ENCODE measurements around the gene LEPROT.
A peak's percentile ranks its signal among the peaks of the same experiment; 100 is the strongest.

The LEPROT gene

DNA sequence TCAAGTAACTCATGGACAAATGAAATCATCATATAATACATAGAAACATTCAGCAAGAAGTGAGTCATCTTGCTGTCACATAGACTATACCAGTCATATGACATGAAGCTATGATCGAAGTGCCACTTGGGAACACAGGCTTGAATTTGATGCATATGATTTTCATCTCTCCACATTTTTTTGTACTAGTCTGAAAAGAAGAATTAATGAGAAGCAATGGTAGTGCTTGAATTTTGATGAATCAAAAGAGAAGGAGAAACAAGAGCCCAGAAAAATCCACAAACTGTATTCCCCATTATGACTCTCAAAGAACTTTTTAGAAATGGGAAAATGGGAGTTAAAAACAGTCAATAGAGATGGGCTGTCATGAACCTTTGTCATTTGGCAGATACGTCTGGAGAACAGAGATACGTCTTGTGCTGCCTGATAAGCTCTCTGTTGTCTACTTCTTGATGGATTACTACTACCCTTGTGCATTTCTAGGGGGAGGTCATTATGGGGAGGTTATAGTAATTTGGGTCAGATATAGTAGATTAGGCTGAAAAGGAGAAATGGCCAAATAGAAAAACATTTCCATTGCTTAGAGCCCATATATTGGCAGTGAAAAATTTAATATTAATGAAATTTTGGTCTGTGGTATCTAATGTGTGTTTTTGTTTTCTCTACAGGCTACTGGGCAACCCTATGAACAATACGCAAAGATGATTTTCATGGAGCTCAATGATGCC lies 8.0 kb upstream of the LEPROT start:
- no peak for DNase-seq (ENCODE audit: low read depth in 2 of 2)

DNA sequence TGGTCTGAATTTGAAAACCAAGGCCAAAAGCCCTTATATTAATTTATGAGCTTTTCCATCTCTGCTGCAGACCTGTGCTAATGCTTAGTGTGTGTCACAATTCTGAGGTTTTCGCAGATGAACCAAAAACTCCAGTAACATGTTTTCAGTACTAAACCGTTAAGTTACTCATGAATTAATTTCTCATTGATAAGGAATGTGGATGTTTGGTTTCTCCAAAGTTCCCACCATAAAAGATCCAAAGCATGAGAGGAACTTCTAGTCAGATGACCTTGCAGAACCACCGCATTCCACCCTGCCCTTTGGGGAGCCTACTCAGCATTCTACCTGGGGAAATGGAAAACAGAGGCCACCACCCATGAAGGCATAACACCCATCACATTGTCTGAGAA lies 7.5 kb upstream of the LEPROT start:
- DNase-seq (ENCODE audit: low read depth in 2 of 2), result no peak

DNA sequence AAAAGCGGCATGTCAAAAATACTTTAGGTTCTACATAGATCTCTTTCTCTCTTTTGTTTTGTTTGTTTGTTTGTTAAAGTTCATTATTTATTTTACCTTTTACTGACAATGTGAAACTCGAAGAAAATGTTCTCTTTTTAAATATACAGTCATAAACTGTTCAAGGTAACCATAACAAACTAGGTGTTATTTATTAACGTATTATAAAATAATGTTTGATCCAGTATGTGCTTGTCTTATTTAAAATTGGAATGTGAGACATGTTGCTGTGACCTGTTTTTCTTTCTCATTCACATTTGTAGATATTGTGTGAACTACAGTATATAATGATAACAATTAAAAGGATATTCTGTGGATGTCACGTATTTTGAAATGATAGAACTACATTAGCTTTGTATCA lies 5.9 kb upstream of the LEPROT start:
- no peak for DNase-seq (ENCODE audit: low read depth in 2 of 2)

DNA sequence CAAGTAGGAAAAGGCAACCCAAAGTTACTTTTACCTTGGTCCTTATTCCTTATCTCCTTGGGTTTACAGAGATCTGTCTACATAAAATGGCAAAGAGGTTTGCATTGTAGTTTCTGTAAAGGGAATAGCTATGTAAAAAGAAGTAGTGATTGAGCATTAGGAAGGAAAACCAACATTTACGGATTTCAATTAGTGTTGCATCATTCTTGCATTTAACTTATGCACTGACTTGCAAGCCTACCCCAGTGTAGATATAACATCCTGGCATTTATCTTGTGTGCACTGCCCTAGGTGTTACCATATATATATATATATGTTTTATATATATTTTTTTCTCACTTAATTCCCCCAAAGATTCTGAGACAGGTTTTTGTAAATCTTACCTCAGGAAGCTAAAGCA lies 3.7 kb upstream of the LEPROT start:
- DNase-seq (ENCODE audit: low read depth in 2 of 2), result no peak

DNA sequence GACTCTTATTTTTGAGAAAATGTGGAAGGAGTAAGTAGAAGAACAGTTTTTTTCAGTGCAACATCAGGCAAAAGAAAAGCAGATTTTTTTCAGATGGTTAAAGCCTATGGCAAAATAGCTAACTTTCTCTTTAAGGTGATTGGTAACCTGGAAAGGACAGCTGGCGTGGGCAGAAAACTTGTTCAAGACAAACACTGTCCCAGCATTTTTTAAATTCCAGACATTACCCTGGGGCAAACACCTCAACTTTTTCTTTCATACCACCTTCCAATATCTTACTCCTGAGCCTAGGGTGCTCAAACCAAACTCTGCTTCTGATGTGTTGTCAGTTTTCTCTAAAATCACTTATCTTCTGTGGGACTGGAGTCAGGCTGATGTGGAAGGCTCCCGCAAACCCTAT lies 2.7 kb upstream of the LEPROT start:
- no peak for DNase-seq (ENCODE audit: low read depth in 2 of 2)

DNA sequence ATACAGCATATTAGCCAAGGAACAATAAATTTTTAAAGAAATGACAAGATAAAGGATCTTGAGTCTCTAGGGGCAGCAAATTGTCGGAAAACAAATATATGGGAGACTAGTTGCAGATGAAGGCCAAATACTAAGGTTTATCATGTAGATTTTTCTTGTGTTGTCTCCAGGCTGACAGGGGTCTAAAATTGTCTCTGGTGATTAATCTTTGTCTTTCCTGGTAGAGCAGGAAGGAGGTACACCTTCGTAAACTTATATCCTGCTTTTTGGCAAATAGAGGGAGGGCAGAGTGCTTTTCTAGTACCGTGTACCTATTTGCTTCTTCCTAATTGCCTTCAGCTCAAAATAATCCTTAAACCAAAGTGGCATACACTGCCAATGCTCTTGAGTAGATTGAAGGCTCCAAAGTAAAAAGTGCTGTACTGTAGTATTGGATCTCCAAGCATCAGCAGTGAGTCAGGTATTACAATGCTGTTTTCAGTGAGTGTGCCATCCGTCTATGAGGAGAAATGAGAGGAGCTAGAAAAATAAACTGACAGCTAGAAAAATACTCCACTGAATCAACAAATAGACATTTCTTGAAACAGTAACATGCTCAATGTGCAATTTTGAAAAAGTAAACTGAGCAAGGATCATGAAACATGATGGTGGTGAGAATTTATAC lies 1.8 kb upstream of the LEPROT start:
- DNase-seq (ENCODE audit: low read depth in 2 of 2), result no peak

DNA sequence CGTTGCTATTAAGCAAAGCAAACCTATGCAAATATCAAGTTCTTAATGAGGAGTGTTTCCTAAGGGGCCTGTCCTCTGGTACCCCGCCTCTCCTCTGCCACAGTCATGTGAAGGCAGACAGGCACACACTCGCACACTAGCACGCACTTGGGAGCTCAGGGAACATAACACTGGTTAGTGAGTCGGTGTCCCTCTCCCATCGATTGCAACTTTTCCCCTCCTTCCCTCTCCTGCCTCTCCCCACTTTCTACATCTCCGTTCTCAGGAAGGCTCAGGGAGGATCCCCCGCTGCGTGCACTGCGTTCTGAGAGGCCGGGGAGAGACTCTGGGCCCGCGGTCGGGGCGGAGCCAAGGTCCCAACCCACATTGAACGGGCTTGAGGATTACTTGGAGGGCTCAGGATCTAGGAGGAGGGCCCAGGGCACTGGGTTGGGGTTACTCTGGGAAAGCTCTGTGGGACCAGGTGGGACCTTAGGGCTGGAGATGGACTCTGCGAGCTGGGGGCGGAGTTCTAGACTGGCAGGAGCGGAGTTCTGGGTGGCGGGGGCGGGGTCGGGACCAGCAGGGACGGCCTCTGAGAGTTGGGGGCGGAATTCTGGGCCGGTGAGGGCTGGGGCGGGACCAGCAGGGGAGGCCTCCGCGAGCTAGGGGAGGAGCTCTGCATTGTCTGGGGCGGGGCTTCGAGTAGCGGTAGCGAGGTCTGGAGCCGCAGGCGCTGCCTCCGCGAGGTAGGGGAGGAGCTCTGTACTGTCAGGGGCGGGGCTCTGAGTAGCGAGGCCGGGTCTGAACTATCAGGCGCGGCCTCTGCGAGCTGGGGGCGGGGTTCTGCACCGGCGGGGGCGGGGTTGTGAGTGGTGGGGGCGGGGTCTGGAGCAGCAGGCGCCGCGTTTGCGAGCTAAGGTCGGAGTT lies 533 bp upstream of the LEPROT start:
- DNase-seq (ENCODE audit: low read depth in 2 of 2), result peak; percentile 94 to 98

DNA sequence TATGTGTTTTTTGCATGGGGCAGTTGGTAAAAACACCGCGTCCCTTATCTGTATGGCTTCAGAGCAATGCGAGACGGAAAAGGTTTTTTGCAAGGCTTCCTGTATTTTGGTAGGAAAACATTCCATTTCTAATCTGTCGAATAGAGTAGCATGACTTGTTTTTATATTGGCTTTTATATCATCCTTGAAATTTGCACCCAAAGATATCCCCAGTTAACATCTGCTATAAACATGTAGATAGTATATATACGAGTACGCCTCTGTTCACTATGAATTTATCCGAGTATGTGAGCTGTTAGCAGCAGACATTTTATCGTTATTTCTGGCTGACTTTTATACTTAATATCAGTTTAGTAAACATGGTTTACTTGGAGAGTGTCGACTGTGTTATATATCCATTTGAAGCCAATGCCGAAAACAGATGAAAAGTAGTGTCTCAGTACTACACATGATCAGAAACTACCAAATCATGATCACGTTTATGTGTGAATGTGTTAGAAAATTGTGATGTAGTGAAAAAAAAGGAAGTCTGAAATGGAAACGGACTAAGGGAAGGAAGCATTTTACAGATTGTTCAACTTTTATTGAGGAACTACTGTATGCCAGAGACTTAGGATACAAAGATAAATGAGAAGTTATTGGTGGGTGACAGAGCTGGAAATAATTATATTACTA lies 1.0 kb downstream of the LEPROT start:
- DNase-seq (ENCODE audit: low read depth in 2 of 2), result no peak

DNA sequence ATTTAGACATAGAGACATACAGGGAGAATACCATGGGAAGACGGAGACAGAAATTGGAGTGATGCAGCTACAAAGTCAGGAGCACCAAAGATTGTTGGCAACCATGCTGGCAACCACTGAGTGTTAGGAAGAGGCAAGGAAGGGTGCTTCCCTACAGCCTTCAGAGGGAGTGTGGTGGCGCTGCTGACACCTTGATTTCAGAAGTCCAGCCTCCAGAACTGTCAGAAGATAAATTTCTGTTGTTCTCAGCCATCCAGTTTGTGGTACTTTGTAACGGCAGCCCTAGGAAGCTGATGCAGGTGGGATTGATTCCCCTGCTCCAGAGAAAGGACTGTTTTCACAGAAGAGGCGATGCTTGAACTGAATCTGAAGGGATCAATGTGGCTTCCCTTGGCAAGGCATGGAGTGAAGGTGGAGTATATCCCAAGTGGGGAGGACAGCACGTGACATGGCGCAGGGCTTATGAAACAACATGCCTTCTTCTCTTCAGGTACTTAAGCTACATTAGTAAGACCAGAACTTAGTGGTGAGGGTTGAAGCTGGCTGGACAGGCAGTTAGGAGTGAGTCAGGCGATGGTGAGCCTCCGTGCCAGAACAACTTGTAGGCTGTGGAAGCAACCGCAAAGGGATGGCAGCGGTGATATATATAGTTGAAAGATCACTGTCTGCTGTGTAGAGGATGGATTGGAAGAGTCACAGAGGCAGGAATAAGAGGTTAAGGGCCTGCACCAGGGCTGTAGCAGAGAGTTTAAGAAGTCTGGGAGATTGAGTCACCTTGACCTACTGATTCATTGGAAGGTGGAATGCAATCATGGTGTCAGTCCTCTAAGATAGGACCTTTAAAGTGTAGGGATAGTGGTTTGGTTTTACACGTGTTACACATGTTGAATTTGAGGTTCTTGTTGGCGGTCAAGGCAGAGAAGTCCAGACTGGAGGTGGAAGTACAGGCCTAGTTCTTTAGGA lies 2.1 kb downstream of the LEPROT start:
- no peak for DNase-seq (ENCODE audit: low read depth in 2 of 2)

DNA sequence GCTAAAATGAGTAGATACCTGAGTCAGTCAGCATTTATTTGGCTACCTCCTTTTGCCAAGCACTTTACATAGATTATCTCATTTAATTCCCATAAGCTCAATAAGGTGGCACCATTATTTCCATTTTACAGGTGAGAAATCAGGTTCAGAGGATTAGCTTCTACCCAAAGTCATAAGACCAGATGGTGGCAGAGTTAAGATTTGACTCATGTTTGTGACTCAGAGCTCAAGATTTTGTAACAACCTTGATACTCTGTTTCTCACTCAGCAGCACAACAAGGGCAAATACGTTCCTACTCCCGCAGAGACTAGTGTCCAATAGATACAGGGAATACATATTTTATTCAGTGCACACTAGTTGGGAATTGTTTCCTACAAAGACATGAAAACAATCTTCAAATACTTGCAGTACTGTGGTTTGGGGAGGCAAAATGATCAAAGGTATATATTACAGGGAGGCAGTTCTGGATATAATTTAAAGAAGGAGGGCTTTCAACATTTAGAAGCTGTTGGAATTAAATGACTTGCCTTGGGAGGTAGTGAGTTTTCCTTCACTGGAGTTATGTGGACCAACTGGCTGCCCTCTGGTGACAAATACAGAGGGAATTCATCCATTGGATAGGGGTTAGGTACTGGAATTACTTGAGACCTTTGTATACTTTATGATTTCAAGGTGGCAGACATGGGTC lies 3.6 kb downstream of the LEPROT start:
- no peak for DNase-seq (ENCODE audit: low read depth in 2 of 2)

DNA sequence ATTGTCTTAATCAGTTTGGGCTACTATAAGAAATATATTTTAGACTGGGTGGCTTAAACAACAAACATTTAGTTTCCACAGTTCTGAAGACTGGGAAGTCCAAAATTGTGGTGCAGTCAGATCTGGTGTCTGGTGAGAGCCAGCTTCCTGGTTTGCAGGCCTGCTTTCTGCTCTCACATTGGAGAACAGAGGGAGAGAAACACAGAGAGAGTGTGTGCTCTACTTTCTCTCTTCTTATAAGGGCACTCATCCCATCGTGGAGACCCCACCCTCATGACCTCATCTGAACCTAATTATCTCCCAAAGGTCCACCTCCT lies 4.1 kb downstream of the LEPROT start:
- no peak for DNase-seq (ENCODE audit: low read depth in 2 of 2)

DNA sequence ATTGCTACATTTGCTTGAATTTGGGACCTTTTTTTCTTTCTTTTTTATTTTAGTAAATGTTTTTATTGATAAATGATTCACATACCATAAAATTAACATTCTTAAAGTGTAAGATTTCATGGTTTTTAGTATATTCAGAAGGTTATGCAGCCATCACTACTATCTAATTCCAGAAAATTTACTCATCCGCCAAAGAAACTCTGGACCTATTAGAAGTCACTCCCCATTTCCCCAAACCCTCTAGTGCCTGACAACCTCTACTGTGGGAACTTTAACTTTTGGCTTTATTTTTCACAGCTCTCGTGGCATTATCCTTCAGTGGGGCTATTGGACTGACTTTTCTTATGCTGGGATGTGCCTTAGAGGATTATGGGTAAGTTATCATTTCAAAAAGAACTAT lies 4.5 kb downstream of the LEPROT start:
- no peak for DNase-seq (ENCODE audit: low read depth in 2 of 2)

DNA sequence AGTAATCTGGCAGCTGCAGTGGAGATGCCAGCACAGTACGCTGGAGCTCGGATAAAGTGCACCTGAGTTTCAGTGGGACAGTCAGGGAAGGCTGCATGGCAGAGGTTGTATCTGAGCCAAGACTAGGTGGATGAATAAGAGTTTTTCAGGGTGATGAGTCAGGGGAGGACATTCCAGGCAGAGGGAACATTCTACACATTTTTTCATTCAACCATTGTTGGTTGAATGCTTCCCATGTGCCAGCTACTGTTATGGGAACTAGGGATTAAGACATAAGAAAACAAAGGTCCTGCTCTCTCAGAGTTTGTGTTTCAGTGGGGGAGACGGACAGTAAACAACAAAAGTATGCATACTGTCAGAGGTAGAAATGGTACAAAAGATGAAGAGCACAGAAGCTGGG lies 5.2 kb downstream of the LEPROT start:
- DNase-seq (ENCODE audit: low read depth in 2 of 2), result no peak

DNA sequence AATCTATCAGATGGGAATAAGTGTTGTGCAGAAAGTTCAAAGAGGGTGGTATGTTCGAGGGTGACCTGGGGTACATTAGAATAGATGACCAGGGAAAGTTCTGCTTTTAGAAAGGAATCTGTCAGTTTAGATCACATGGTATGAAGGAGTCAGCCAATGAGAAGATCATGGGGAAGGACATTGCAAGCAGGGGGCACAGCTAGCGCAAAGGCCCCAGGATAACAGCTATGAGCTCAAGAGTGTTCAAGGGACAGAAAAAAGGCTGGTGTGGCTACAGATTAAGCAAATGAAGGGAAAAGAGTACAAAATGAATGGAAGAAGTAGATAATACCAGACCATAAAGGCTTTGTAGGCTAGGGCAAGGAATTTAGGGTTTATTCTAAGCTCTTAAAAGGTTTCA lies 8.6 kb downstream of the LEPROT start:
- no peak for DNase-seq (ENCODE audit: low read depth in 2 of 2)

DNA sequence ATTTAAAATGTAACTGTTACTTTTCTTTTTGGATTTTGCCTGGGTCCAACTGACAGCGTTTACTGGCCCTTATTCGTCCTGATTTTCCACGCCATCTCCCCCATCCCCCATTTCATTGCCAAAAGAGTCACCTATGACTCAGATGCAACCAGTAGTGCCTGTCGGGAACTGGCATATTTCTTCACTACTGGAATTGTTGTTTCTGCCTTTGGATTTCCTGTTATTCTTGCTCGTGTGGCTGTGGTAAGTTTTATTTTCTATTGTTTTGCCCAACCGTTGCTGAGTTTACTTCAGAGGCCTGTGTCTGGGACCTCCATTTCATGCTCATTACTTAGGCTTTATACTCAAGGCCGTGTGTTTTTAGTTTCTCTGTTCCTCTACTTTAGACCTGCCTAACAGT lies 9.3 kb downstream of the LEPROT start:
- DNase-seq (ENCODE audit: low read depth in 2 of 2), result no peak

DNA sequence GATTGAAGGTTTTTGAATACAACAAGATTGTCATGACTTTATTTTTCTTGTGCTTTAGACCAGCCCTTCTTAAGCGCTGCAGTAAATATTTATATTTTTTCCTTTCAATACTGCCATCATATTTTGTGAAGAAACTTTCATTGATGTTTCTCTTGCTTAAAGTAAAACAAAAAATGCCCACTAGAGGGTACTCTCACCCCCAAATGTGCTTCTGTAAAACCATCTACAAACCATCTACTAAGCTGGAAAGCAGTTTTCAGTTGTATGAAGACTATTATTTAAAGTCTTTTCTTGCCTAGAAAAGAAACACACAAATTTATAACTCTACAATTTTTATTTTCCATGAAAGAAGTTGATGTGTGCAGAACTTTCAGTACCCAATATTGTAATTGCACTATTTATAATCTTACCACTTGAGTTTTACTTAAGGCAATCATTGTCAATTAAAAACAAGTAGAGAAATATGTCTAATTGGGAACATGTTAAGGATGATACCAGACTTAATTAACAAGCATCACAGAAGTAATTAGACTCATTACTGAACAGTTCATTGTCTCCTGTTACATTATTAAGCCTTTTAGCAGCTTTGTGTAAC lies 10.7 kb downstream of the LEPROT start:
- DNase-seq (ENCODE audit: low read depth in 2 of 2), result no peak

DNA sequence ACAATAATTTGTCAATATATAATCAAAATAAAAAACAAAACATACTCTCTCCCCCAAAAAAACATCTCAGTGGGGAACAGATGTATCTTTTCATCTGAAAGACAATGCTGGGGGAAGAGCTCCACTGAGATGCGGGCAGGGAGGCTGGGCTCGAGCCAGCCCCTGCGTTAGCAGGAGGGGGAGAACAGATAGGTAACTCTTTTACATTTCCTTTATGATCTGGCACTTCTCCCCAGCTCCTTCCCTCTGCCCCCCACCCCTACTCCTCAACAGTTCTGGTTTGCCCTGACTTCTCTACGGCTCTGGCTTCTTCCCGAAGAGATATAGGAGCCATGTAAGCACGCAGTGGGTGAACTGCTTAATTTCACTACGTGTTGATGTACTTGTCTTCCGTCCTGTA lies 12.4 kb downstream of the LEPROT start:
- DNase-seq (ENCODE audit: low read depth in 2 of 2), result no peak

DNA sequence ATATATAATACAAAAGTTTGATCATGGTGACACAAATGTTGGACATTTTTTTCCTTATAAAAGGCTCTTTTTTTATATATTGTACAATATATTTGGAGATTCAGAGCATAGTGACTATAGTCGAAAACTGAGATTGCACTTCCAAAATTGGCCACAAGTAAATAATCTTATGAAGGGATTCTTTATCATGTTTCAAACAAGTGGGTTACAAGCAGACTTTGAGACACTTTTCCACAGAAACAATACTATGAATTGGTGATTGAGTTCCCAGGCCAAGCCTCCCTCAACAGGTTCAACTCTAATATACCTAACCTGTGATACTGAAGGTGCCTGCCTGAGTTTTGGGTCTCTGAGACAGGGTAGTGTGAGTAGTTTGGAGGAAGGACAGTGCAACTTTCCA lies 13.8 kb downstream of the LEPROT start:
- DNase-seq (ENCODE audit: low read depth in 2 of 2), result no peak

DNA sequence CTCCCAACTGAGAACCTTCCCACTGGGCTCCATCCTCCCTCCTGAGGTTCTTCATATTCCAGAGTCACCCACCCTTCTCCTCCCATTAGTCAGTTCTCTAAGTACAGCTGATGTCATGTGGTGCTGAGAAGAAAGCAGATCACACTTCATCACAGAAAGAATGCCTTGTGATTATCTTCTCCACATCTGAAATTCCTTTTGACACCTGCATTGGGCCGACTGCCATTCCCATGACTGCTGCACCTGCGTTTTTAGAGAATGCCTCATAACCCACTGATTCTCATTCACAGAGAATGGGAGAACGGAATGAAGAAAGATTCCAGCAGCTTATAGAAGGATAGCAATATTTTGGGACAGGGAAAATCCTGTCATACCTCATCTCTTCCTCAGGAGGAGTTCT lies 14.3 kb downstream of the LEPROT start:
- DNase-seq (ENCODE audit: low read depth in 2 of 2), result no peak

DNA sequence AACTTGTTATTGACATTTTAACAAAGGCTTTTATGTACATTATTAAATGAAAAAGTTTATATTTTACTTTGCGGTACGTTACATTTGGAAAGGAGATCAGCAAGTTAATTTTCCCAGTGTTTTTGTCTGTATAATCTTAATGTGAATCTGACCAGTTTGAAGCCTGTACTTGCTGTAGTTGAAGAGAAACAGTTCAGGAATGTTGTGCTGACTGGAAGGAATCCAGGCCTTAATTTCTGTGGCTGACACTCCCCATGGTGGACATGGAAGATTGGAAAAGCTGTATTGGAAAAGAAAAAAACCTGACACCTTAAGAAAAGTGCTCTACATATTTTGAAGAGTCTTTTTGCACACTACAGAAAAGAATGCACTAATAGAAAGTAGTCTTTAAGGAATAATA lies 15.5 kb downstream of the LEPROT start:
- no peak for DNase-seq (ENCODE audit: low read depth in 2 of 2)
